ENCODE data around the gene TUBB3. TPM values are rescaled to one million over a fixed set of nuclear protein-coding genes. Genes with fewer than 3 reads are reported as not detected.

TUBB3 gene
- total and polyA plus RNA-seq, 2 of the 4 experiments (the other 2 are of a cell fraction): 311 to 410 TPM

GRCh38 chr16:89919535-89920406, 3.4 kb upstream of the TUBB3 start:
- Histone ChIP-seq H4K91ac (ENCODE audit: insufficient read depth, low read depth, low read length) (peak overlapping the region; percentile 39; the same call in 1 of the 2 replicates), H4K8ac (ENCODE audit: low read depth in 2 of 2, low read length in 2 of 2) (no peak overlapping the region), H3K4ac (ENCODE audit: low read depth, low read length) (peak overlapping the region; percentile 45), H2BK15ac (ENCODE audit: low read depth, low read length) (no peak overlapping the region), H3K23ac (ENCODE audit: low read depth, low read length) (no peak overlapping the region), H3K9me3 (ENCODE audit: control insufficient read depth, insufficient read depth, low read length) (no peaks in the 10 kb centered on the region), H3K4me2 (ENCODE audit: low read depth, low read length) (no peak overlapping the region), H3K9me1 (ENCODE audit: insufficient read depth, low read length) (peaks cover 20% of the 10 kb centered on the region), H4K5ac (ENCODE audit: low read depth, low read length) (no peak overlapping the region), H3K56ac (ENCODE audit: extremely low read depth, insufficient read depth, low read length) (no peak overlapping the region), H3K4me3 (ENCODE audit: insufficient read depth, low read depth, low read length) (no peak overlapping the region), H3K27ac (ENCODE audit: insufficient read depth, low read length) (no peak overlapping the region), H3K27me3 (ENCODE audit: control insufficient read depth, insufficient read depth, low read length) (no peaks in the 10 kb centered on the region), H4K20me1 (ENCODE audit: insufficient read depth, low read length) (peaks cover 12% of the 10 kb centered on the region), H2BK120ac (ENCODE audit: low read depth, low read length) (peak overlapping the region; percentile 24; the same call in 1 of the 2 replicates), H3K14ac (replicated peaks; ENCODE audit: low read depth, low read length) (0 out of 2 replicates have a peak overlapping the region, but pooled peaks have one; percentile 21), H3K79me1 (ENCODE audit: low read depth in 1 of 2, low read length in 2 of 2) (peaks cover 0 to 50% of the 10 kb centered on the region in 2 experiments; a peak in 3 of 4 replicates), H2AK5ac (ENCODE audit: low read depth, low read length) (peak overlapping the region; percentile 100), H2BK5ac (ENCODE audit: low read depth, low read length, poor library complexity, severe bottlenecking) (no peak overlapping the region), H3K18ac (ENCODE audit: low read depth, low read length) (no peak overlapping the region), H2AFZ (replicated peaks; ENCODE audit: low read length, poor library complexity) (peak overlapping the region; percentile 3), H2BK20ac (ENCODE audit: low read depth, low read length) (0 out of 2 replicates have a peak overlapping the region, but pooled peaks have one; percentile 46), H3K9ac (ENCODE audit: low read depth, low read length) (no peak overlapping the region), H2AK9ac (replicated peaks; ENCODE audit: low read depth, low read length, poor library complexity) (peak overlapping the region; percentile 45), H3K36me3 (ENCODE audit: control insufficient read depth, insufficient read depth, low read length) (no peaks in the 10 kb centered on the region; the same call in 1 of the 2 replicates), H3K4me1 (ENCODE audit: control insufficient read depth, insufficient read depth, low read length) (peaks cover 27% of the 10 kb centered on the region)
- in situ Hi-C loops (cut with MboI; ENCODE audit: low sequenced_read_pairs) (no loop called here), intact Hi-C loops (cut with micrococcal nuclease) (loop anchor here (10.0 kb wide), 1 partner anchor 105 kb away; no protein-coding TSS in a partner anchor), dilution Hi-C loops (cut with HindIII; ENCODE audit: low sequenced_read_pairs, unreplicated experiment) (no loop called here)
- BruUV-seq (replicated peaks): no TSS peak
- 95% methylated on average over 36 of the region's 52 CpGs; no CpG with 5 or more reads in 1 of the 2 experiments for WGBS, 2 experiments (ENCODE audit: extremely low coverage in 2 of 2, insufficient read length in 1 of 2)
- no peak for TF ChIP-seq CHD1 (IDR thresholded peaks at IDR 0.05; ENCODE audit: low read depth, low read length)
- no peak for TF ChIP-seq CTCF (conservative IDR thresholded peaks at IDR 0.05; ENCODE audit: low read depth, low read length)
- CTCF ChIA-PET: no interaction called here
- POLR2A ChIA-PET (ENCODE audit: unreplicated experiment): no interaction called here
- DNase-seq: no peak
- ATAC-seq (ENCODE audit: low read depth): no peak

All from IMR-90 (cell line).